ENCODE measurements around the gene NIPAL3. TPM values are rescaled to one million over a fixed set of nuclear protein-coding genes. Genes with fewer than 3 reads are reported as not detected.
"Not testable (repeated sequence)": the region's sequence is repeated elsewhere in the genome, so short reads cannot be mapped to it uniquely, and the experiment has no call there.

NIPAL3 gene
- total RNA-seq, 1 experiment from 2014 or later = 44.1 TPM

- Histone ChIP-seq H3K36me3 (no peaks in the 10 kb centered on the region), H3K27me3 (no peaks in the 10 kb centered on the region), H3K4me3 (no peak overlapping the region), H3K9me3 (no peaks in the 10 kb centered on the region)
- DNase-seq = no peak
Observed at GRCh38 chr1:24506691-24507381, 91.2 kb downstream of the NIPAL3 start.

- Histone ChIP-seq H3K36me3 (no peaks in the 10 kb centered on the region), H3K4me3 (no peak overlapping the region), H3K9me3 (no peaks in the 10 kb centered on the region), H3K27me3 (no peaks in the 10 kb centered on the region)
- no peak for DNase-seq
Observed at GRCh38 chr1:24507405-24507804, 91.8 kb downstream of the NIPAL3 start.

- no peaks in the 10 kb centered on the region for H3K27me3 ChIP-seq
- H3K36me3 ChIP-seq = no peaks in the 10 kb centered on the region
- H3K9me3 ChIP-seq = no peaks in the 10 kb centered on the region
- DNase-seq = no peak
- no peak overlapping the region for H3K4me3 ChIP-seq
Observed at GRCh38 chr1:24508911-24509310, 93.3 kb downstream of the NIPAL3 start.

- DNase-seq = no peak
- no peak overlapping the region for H3K4me3 ChIP-seq
- no peaks in the 10 kb centered on the region for H3K9me3 ChIP-seq
- H3K36me3 ChIP-seq = no peaks in the 10 kb centered on the region
- H3K27me3 ChIP-seq = no peaks in the 10 kb centered on the region
Observed at GRCh38 chr1:24513706-24514105, 98.1 kb downstream of the NIPAL3 start.

GRCh38 chr1:24514946-24515345 is 99.3 kb downstream of the NIPAL3 start:
- Histone ChIP-seq H3K9me3 (no peaks in the 10 kb centered on the region), H3K36me3 (no peaks in the 10 kb centered on the region), H3K27me3 (no peaks in the 10 kb centered on the region), H3K4me3 (no peak overlapping the region)
- no peak for DNase-seq

- H3K4me3 ChIP-seq, H3K9me3 ChIP-seq, H3K27me3 ChIP-seq, H3K36me3 ChIP-seq: not testable (repeated sequence)
- peak; percentile 92 for DNase-seq
Observed at GRCh38 chr1:24515671-24516209, 100.1 kb downstream of the NIPAL3 start.

- Histone ChIP-seq H3K27me3 (no peaks in the 10 kb centered on the region), H3K9me3 (no peaks in the 10 kb centered on the region), H3K4me3 (no peak overlapping the region), H3K36me3 (no peaks in the 10 kb centered on the region)
- DNase-seq = no peak
Observed at GRCh38 chr1:24516506-24516905, 100.9 kb downstream of the NIPAL3 start.

GRCh38 chr1:24517898-24518297 is 102.3 kb downstream of the NIPAL3 start:
- Histone ChIP-seq H3K36me3 (no peaks in the 10 kb centered on the region), H3K4me3 (no peak overlapping the region), H3K9me3 (no peaks in the 10 kb centered on the region), H3K27me3 (no peaks in the 10 kb centered on the region)
- no peak for DNase-seq

- not testable (repeated sequence) for H3K9me3 ChIP-seq, H3K36me3 ChIP-seq, H3K27me3 ChIP-seq, DNase-seq, H3K4me3 ChIP-seq
Observed at GRCh38 chr1:24520282-24520681, 104.7 kb downstream of the NIPAL3 start.

Other genes with a start within 250 kb of the NIPAL3 start
- 0.25 and 0.36 TPM in 2 replicates for gene IFNLR1, start 228.5 kb upstream of the NIPAL3 start, total RNA-seq (2014; rRNA removed; shearing (Covaris generic); ENCODE audit: low replicate concordance)
- not detected in 2 replicates for gene GRHL3, start 96.4 kb upstream of the NIPAL3 start, total RNA-seq (2014; rRNA removed; shearing (Covaris generic); ENCODE audit: low replicate concordance)
- gene STPG1, start 2.0 kb upstream of the NIPAL3 start, total RNA-seq (2014; rRNA removed; shearing (Covaris generic); ENCODE audit: low replicate concordance) = 5.7 and 7.2 TPM in 2 replicates
- 2.5 and 3.4 TPM in 2 replicates for gene RCAN3, start 87.0 kb downstream of the NIPAL3 start, total RNA-seq (2014; rRNA removed; shearing (Covaris generic); ENCODE audit: low replicate concordance)
- not detected in 2 replicates for gene NCMAP, start 140.3 kb downstream of the NIPAL3 start, total RNA-seq (2014; rRNA removed; shearing (Covaris generic); ENCODE audit: low replicate concordance)
- gene SRRM1, start 227.5 kb downstream of the NIPAL3 start, total RNA-seq (2014; rRNA removed; shearing (Covaris generic); ENCODE audit: low replicate concordance) = 18.1 and 22.6 TPM in 2 replicates